Immature natural killer cell (primary cell): ENCODE results near the gene TMEM132C. TPM values are rescaled to one million over a fixed set of nuclear protein-coding genes. Genes with fewer than 3 reads are reported as not detected.

Source experiments
- DNase-seq, 3 donors: peaks; one replicate each; pipeline ENCODE4 v3.0.0; 2022; ENCODE audit warnings: mixed read lengths in 1 of 3
- H3K27ac Mint-ChIP-seq, 6 donors: one replicate each; pipeline ENCODE4 v1.8.0; 2020; ENCODE audit warnings: mixed read lengths in 6 of 6, mild to moderate bottlenecking in 5 of 6, inconsistent platforms in 4 of 6, moderate library complexity in 3 of 6
- H3K27me3 Mint-ChIP-seq, 3 donors: one replicate each; pipeline ENCODE4 v1.8.0; 2020 to 2021; ENCODE audit warnings: low read depth in 3 of 3, mild to moderate bottlenecking in 3 of 3, mixed read lengths in 3 of 3, moderate library complexity in 3 of 3, inconsistent platforms in 1 of 3
- H3K36me3 Mint-ChIP-seq, 3 donors: one replicate each; pipeline ENCODE4 v1.8.0; 2020; ENCODE audit warnings: mixed read lengths in 3 of 3, inconsistent platforms in 2 of 3, mild to moderate bottlenecking in 2 of 3
- H3K4me1 Mint-ChIP-seq, 2 donors: one replicate each; pipeline ENCODE4 v1.8.0; 2020; ENCODE audit warnings: inconsistent platforms in 2 of 2, mild to moderate bottlenecking in 2 of 2, mixed read lengths in 2 of 2, moderate library complexity in 1 of 2
- H3K4me3 Mint-ChIP-seq, 5 donors: one replicate each; pipeline ENCODE4 v1.8.0; 2020; ENCODE audit warnings: mild to moderate bottlenecking in 5 of 5, mixed read lengths in 5 of 5, inconsistent platforms in 3 of 5, moderate library complexity in 3 of 5
- H3K9me3 Mint-ChIP-seq, 6 donors: one replicate each; pipeline ENCODE4 v1.8.0; 2020; ENCODE audit warnings: mild to moderate bottlenecking in 6 of 6, mixed read lengths in 6 of 6, inconsistent platforms in 4 of 6, moderate library complexity in 3 of 6
- polyA plus RNA-seq, 3 donors: library from polyadenylated mRNA; unstranded; fragments of 300-500 nt; fragmentation: Illumina TruSeq; gene quantifications; one replicate each; pipeline ENCODE4 v1.2.3, GENCODE V29; 2021

TMEM132C gene
- polyA plus RNA-seq, 3 donors from 2014 or later, result 0.24 TPM; not detected in 2

- no peaks in the 10 kb centered on the region for H3K9me3 Mint-ChIP-seq
- H3K4me1 Mint-ChIP-seq, result peaks cover 8 to 12% of the 10 kb centered on the region in 2 donors
- peak overlapping the region in 2 of 6 donors; percentile 24 to 40 for H3K27ac Mint-ChIP-seq
- peaks cover 0 to 3% (median 0%) of the 10 kb centered on the region in 3 donors for H3K27me3 Mint-ChIP-seq
- no peak for DNase-seq
- H3K36me3 Mint-ChIP-seq, result no peaks in the 10 kb centered on the region
- H3K4me3 Mint-ChIP-seq, result no peak overlapping the region
Measured at GRCh38 chr12:128654468-128654867, 387.5 kb downstream of the TMEM132C start.

- Mint-ChIP-seq H3K9me3 (no peaks in the 10 kb centered on the region), H3K4me3 (no peak overlapping the region), H3K27ac (no peak overlapping the region), H3K27me3 (peaks cover 0 to 3% (median 3%) of the 10 kb centered on the region in 3 donors), H3K36me3 (no peaks in the 10 kb centered on the region), H3K4me1 (peaks cover 0 to 5% of the 10 kb centered on the region in 2 donors)
- no peak for DNase-seq
Measured at GRCh38 chr12:128657378-128657777, 390.4 kb downstream of the TMEM132C start.

GRCh38 chr12:128660532-128661225 is 393.7 kb downstream of the TMEM132C start:
- Mint-ChIP-seq H3K27ac (peak overlapping the region in 1 of 6 donors; percentile 25), H3K36me3 (no peaks in the 10 kb centered on the region), H3K4me1 (no peaks in the 10 kb centered on the region), H3K27me3 (peaks cover 0 to 6% (median 3%) of the 10 kb centered on the region in 3 donors), H3K4me3 (no peak overlapping the region), H3K9me3 (no peaks in the 10 kb centered on the region)
- DNase-seq, result no peak

- peaks cover 0 to 6% (median 3%) of the 10 kb centered on the region in 3 donors for H3K27me3 Mint-ChIP-seq
Measured at GRCh38 chr12:128661226-128661569, 394.2 kb downstream of the TMEM132C start.

GRCh38 chr12:128662101-128662500 is 395.1 kb downstream of the TMEM132C start:
- DNase-seq, result no peak
- H3K4me1 Mint-ChIP-seq, result no peaks in the 10 kb centered on the region
- H3K27me3 Mint-ChIP-seq, result peaks cover 0 to 6% (median 3%) of the 10 kb centered on the region in 3 donors
- H3K27ac Mint-ChIP-seq, result no peak overlapping the region
- no peaks in the 10 kb centered on the region for H3K36me3 Mint-ChIP-seq
- no peaks in the 10 kb centered on the region for H3K9me3 Mint-ChIP-seq
- no peak overlapping the region for H3K4me3 Mint-ChIP-seq

More at GRCh38 chr12:128661226-128661569, 394.2 kb downstream of the TMEM132C start:
- DNase-seq, result no peak
- H3K9me3 Mint-ChIP-seq, result no peaks in the 10 kb centered on the region
- no peaks in the 10 kb centered on the region for H3K36me3 Mint-ChIP-seq
- no peak overlapping the region for H3K4me3 Mint-ChIP-seq
- peak overlapping the region in 1 of 6 donors; percentile 25 for H3K27ac Mint-ChIP-seq
- H3K4me1 Mint-ChIP-seq, result no peaks in the 10 kb centered on the region

- H3K27ac Mint-ChIP-seq, result no peak overlapping the region
- DNase-seq, result no peak
- no peaks in the 10 kb centered on the region for H3K4me1 Mint-ChIP-seq
- H3K9me3 Mint-ChIP-seq, result no peaks in the 10 kb centered on the region
- no peak overlapping the region for H3K4me3 Mint-ChIP-seq
- peaks cover 0 to 6% (median 0%) of the 10 kb centered on the region in 3 donors for H3K27me3 Mint-ChIP-seq
- no peaks in the 10 kb centered on the region for H3K36me3 Mint-ChIP-seq
Measured at GRCh38 chr12:128664501-128664900, 397.5 kb downstream of the TMEM132C start.

GRCh38 chr12:128667193-128667592 is 400.2 kb downstream of the TMEM132C start:
- Mint-ChIP-seq H3K36me3 (no peaks in the 10 kb centered on the region), H3K9me3 (no peaks in the 10 kb centered on the region), H3K4me1 (peaks cover 8 to 12% of the 10 kb centered on the region in 2 donors), H3K27ac (no peak overlapping the region), H3K27me3 (peaks cover 0 to 3% (median 0%) of the 10 kb centered on the region in 3 donors), H3K4me3 (no peak overlapping the region)
- DNase-seq, result no peak

- DNase-seq, result no peak
- Mint-ChIP-seq H3K9me3 (no peaks in the 10 kb centered on the region), H3K27ac (peak overlapping the region; percentile 9 to 81 (median 64)), H3K4me3 (peak overlapping the region in 3 of 5 donors; percentile 11 to 37 (median 22)), H3K36me3 (no peaks in the 10 kb centered on the region), H3K27me3 (peaks cover 0 to 2% (median 0%) of the 10 kb centered on the region in 3 donors), H3K4me1 (peaks cover 18 to 19% of the 10 kb centered on the region in 2 donors)
Measured at GRCh38 chr12:128671528-128672042, 404.6 kb downstream of the TMEM132C start.

GRCh38 chr12:128672428-128672827 is 405.5 kb downstream of the TMEM132C start:
- Mint-ChIP-seq H3K4me1 (peaks cover 18 to 19% of the 10 kb centered on the region in 2 donors), H3K27me3 (peaks cover 0 to 2% (median 2%) of the 10 kb centered on the region in 3 donors), H3K9me3 (no peaks in the 10 kb centered on the region), H3K27ac (peak overlapping the region; percentile 36 to 71 (median 60)), H3K36me3 (no peaks in the 10 kb centered on the region), H3K4me3 (peak overlapping the region in 1 of 5 donors; percentile 33)
- no peak for DNase-seq

GRCh38 chr12:128672893-128673292 is 405.9 kb downstream of the TMEM132C start:
- H3K36me3 Mint-ChIP-seq, result no peaks in the 10 kb centered on the region
- peaks cover 18 to 19% of the 10 kb centered on the region in 2 donors for H3K4me1 Mint-ChIP-seq

GRCh38 chr12:128675576-128675975 is 408.6 kb downstream of the TMEM132C start:
- DNase-seq, result no peak
- Mint-ChIP-seq H3K4me1 (peaks cover 18 to 19% of the 10 kb centered on the region in 2 donors), H3K27ac (no peak overlapping the region), H3K36me3 (no peaks in the 10 kb centered on the region), H3K27me3 (peaks cover 0 to 2% (median 2%) of the 10 kb centered on the region in 3 donors), H3K4me3 (no peak overlapping the region), H3K9me3 (no peaks in the 10 kb centered on the region)

More at GRCh38 chr12:128672893-128673292, 405.9 kb downstream of the TMEM132C start:
- Mint-ChIP-seq H3K4me3 (no peak overlapping the region), H3K9me3 (no peaks in the 10 kb centered on the region), H3K27ac (peak overlapping the region in 1 of 6 donors; percentile 61), H3K27me3 (peaks cover 0 to 2% (median 2%) of the 10 kb centered on the region in 3 donors)
- DNase-seq, result no peak

- no peaks in the 10 kb centered on the region for H3K36me3 Mint-ChIP-seq
- H3K9me3 Mint-ChIP-seq, result no peaks in the 10 kb centered on the region
- peak overlapping the region in 1 of 6 donors; percentile 32 for H3K27ac Mint-ChIP-seq
- no peaks in the 10 kb centered on the region for H3K4me1 Mint-ChIP-seq
- H3K27me3 Mint-ChIP-seq, result peaks cover 0 to 3% (median 2%) of the 10 kb centered on the region in 3 donors
- DNase-seq, result no peak
- H3K4me3 Mint-ChIP-seq, result no peak overlapping the region
Measured at GRCh38 chr12:128680555-128680954, 413.6 kb downstream of the TMEM132C start.

- Mint-ChIP-seq H3K36me3 (no peaks in the 10 kb centered on the region), H3K4me1 (peaks cover 0 to 7% of the 10 kb centered on the region in 2 donors), H3K4me3 (no peak overlapping the region), H3K27me3 (peaks cover 0 to 3% (median 3%) of the 10 kb centered on the region in 3 donors), H3K27ac (peak overlapping the region in 1 of 6 donors; percentile 65), H3K9me3 (no peaks in the 10 kb centered on the region)
- DNase-seq, result no peak
Measured at GRCh38 chr12:128682548-128683275, 415.7 kb downstream of the TMEM132C start.

GRCh38 chr12:128684352-128684751 is 417.4 kb downstream of the TMEM132C start:
- no peak overlapping the region for H3K4me3 Mint-ChIP-seq
- DNase-seq, result no peak
- no peaks in the 10 kb centered on the region for H3K36me3 Mint-ChIP-seq
- H3K4me1 Mint-ChIP-seq, result peaks cover 0 to 7% of the 10 kb centered on the region in 2 donors
- peaks cover 0 to 5% (median 3%) of the 10 kb centered on the region in 3 donors for H3K27me3 Mint-ChIP-seq
- H3K27ac Mint-ChIP-seq, result no peak overlapping the region
- H3K9me3 Mint-ChIP-seq, result no peaks in the 10 kb centered on the region
